Subcutaneous abdominal adipose tissue (tissue), 5 donors: ENCODE results near the gene ZNF410.
"Not testable (repeated sequence)": the region's sequence is repeated elsewhere in the genome, so short reads cannot be mapped to it uniquely, and the experiment has no call there.

ENCODE experiments used
- H3K27ac ChIP-seq: one replicate; pipeline ENCODE4 v1.7.0; 2013; ENCODE audit warnings: low read depth, mild to moderate bottlenecking, inconsistent platforms, low read length, moderate library complexity
- H3K27me3 ChIP-seq, 5 donors: one replicate each; pipeline ENCODE4 v1.7.0; 2013; ENCODE audit warnings: low read length in 5 of 5, inconsistent platforms in 1 of 5; ENCODE audit not compliant: control insufficient read depth in 5 of 5, insufficient read depth in 4 of 5
- H3K36me3 ChIP-seq, 5 donors: one replicate each; pipeline ENCODE4 v1.7.0; 2013; ENCODE audit warnings: low read length in 5 of 5; ENCODE audit not compliant: control insufficient read depth in 5 of 5, insufficient read depth in 5 of 5
- H3K4me1 ChIP-seq, 5 donors: one replicate each; pipeline ENCODE4 v1.7.0; 2013; ENCODE audit warnings: low read length in 5 of 5, mild to moderate bottlenecking in 3 of 5, moderate library complexity in 1 of 5; ENCODE audit not compliant: control insufficient read depth in 5 of 5, insufficient read depth in 5 of 5
- H3K4me3 ChIP-seq, 5 donors: one replicate each; pipeline ENCODE4 v1.7.0; 2013; ENCODE audit warnings: low read length in 5 of 5, low read depth in 1 of 5
- H3K9ac ChIP-seq, 5 donors: one replicate each; pipeline ENCODE4 v1.7.0; 2013; ENCODE audit warnings: low read length in 5 of 5, mild to moderate bottlenecking in 4 of 5, moderate library complexity in 3 of 5
- H3K9me3 ChIP-seq, 5 donors: one replicate each; pipeline ENCODE4 v1.7.0; 2013; ENCODE audit warnings: low read length in 5 of 5; ENCODE audit not compliant: control insufficient read depth in 5 of 5
- donor health status: healthy.
- donor health status: healthy.
- donor health status: healthy.
- donor health status: healthy.
- donor health status: healthy.

ZNF410 gene

DNA sequence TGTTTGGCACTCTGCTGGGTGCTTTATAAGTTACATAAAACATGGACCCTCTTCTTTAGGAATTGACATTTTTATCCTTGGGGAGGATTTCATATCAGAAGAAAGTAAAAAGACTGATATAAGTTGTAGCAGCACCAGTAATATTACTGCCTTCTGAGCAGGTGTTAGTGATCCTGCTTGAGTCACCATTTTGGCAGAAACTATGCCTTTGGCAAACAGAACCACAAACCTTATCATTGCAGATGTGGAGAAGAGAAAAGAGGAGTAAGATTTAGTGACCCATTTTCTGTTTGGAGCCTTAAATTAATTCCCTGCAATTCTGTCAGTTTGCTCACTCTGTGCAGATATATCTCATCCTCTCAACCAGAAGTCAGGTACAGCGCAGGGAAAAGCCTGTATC lies 23.0 kb downstream of the ZNF410 start:
- Histone ChIP-seq H3K4me1 (no peaks in the 10 kb centered on the region), H3K9me3 (peaks cover 0 to 2% (median 0%) of the 10 kb centered on the region in 5 donors), H3K27me3 (no peaks in the 10 kb centered on the region), H3K4me3 (no peak overlapping the region), H3K9ac (no peak overlapping the region), H3K27ac (no peak overlapping the region), H3K36me3 (peaks cover 43 to 86% (median 67%) of the 10 kb centered on the region in 5 donors)

DNA sequence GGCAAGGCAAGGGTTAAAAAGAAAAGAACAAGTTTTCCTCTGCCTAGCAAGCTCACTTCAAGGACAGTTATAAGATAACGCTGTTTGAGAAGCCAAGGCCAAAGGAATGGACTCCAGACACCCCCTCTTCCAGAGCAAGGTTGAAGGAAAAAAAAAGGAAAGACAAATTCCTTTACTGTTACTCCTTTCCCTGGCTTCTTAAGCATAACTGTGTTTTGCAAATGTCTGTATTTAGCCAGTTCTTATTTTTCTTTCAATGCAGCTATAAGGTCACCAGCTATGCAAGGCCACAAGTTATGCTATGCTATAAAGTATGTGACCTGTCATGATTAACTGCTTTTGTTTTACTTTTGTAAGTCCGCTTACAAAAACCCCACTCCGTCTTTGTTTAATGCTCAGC lies 26.6 kb downstream of the ZNF410 start:
- Histone ChIP-seq H3K27me3 (no peaks in the 10 kb centered on the region), H3K9me3 (peaks cover 0 to 2% (median 0%) of the 10 kb centered on the region in 5 donors), H3K9ac (no peak overlapping the region), H3K27ac (no peak overlapping the region), H3K4me1 (no peaks in the 10 kb centered on the region), H3K4me3 (no peak overlapping the region), H3K36me3 (peaks cover 24 to 65% (median 54%) of the 10 kb centered on the region in 5 donors)

GRCh38 chr14:73916324-73916723 lies 29.7 kb downstream of the ZNF410 start:
- Histone ChIP-seq H3K9ac (no peak overlapping the region), H3K4me3 (no peak overlapping the region), H3K27ac (no peak overlapping the region), H3K4me1 (no peaks in the 10 kb centered on the region), H3K27me3 (no peaks in the 10 kb centered on the region), H3K36me3 (peaks cover 8 to 62% (median 42%) of the 10 kb centered on the region in 5 donors), H3K9me3 (peaks cover 0 to 2% (median 0%) of the 10 kb centered on the region in 5 donors)

DNA sequence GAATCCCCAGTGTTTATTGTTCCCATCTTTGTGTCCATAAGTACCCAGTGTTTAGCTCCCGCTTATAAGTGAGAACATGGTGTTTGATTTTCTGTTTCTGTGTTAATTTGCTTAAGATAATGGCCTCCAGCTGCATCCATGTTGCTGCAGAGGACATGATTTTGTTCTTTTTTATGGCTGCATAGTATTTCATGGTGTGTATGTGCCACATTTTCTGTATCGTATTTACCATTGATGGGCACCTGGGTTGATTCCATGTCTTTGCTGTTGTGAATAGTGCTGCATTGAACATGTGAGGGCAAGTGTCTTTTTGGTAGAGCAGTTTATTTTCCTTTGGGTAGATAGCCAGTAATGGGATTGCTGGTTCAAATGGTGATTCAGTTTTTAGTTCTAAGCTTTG lies 32.8 kb downstream of the ZNF410 start:
- not testable (repeated sequence) for H3K9ac ChIP-seq, H3K27me3 ChIP-seq, H3K4me3 ChIP-seq, H3K4me1 ChIP-seq, H3K27ac ChIP-seq, H3K9me3 ChIP-seq
- H3K36me3 ChIP-seq = peaks cover 35 to 66% (median 57%) of the 10 kb centered on the region in 5 donors

- peaks cover 46 to 92% (median 79%) of the 10 kb centered on the region in 5 donors for H3K36me3 ChIP-seq
- H3K9me3 ChIP-seq = no peaks in the 10 kb centered on the region
Measured at GRCh38 chr14:73924337-73924736, 37.7 kb downstream of the ZNF410 start.

DNA sequence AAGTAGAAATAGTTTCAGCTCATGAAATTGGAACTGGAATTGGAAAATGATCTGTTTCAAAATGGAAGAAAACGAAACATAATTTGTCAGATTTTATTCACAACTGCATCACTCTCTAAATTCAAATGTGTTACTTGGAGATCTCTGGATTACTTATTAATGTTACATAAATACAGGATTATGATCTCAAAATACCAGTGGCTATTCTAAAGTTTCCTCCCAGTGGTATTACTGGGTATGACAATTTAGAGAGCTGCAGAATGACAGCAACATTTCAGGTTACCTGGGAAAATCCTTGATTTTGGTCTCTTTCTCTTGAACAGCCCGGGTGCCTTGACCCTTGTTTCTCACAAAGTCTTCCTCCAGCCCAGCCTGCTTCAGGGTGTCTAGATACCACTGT lies 49.0 kb downstream of the ZNF410 start:
- H3K4me1 ChIP-seq = no peaks in the 10 kb centered on the region
- H3K9me3 ChIP-seq = no peaks in the 10 kb centered on the region
- no peak overlapping the region for H3K4me3 ChIP-seq
- H3K9ac ChIP-seq = no peak overlapping the region
- peaks cover 22 to 62% (median 55%) of the 10 kb centered on the region in 5 donors for H3K36me3 ChIP-seq
- H3K27me3 ChIP-seq = no peaks in the 10 kb centered on the region
- H3K27ac ChIP-seq = no peak overlapping the region

More at GRCh38 chr14:73924337-73924736, 37.7 kb downstream of the ZNF410 start:
- H3K9ac ChIP-seq = no peak overlapping the region
- no peaks in the 10 kb centered on the region for H3K27me3 ChIP-seq
- H3K4me3 ChIP-seq = no peak overlapping the region
- no peak overlapping the region for H3K27ac ChIP-seq
- H3K4me1 ChIP-seq = no peaks in the 10 kb centered on the region

DNA sequence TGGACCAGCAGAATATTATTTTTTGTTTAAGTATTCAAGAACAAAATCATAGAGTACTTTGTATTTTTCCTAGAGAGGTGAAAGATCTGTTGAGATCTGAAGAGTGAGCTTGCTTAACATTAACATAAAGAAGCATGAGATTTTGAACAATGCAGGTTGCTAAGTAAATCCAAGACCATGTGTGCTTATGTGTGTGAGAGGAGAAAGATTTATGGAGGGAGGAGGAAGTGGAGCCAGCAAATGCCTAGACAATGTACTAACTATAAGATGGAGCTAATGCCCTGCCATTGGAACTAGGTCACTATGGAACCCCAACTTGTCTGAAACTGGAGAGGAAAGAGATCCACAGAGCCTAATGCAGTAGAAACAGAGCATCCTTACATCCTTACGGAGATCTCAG lies 49.9 kb downstream of the ZNF410 start:
- no peaks in the 10 kb centered on the region for H3K4me1 ChIP-seq
- H3K36me3 ChIP-seq = peaks cover 15 to 56% (median 49%) of the 10 kb centered on the region in 5 donors
- no peaks in the 10 kb centered on the region for H3K27me3 ChIP-seq
- no peak overlapping the region for H3K27ac ChIP-seq
- no peak overlapping the region for H3K4me3 ChIP-seq
- H3K9me3 ChIP-seq = no peaks in the 10 kb centered on the region
- H3K9ac ChIP-seq = no peak overlapping the region

GRCh38 chr14:73937012-73937411 lies 50.4 kb downstream of the ZNF410 start:
- peaks cover 10 to 51% (median 44%) of the 10 kb centered on the region in 5 donors for H3K36me3 ChIP-seq
- H3K27me3 ChIP-seq = no peaks in the 10 kb centered on the region
- no peak overlapping the region for H3K27ac ChIP-seq

GRCh38 chr14:73942180-73942579 lies 55.5 kb downstream of the ZNF410 start:
- peaks cover 0 to 27% (median 9%) of the 10 kb centered on the region in 5 donors for H3K4me1 ChIP-seq
- no peak overlapping the region for H3K4me3 ChIP-seq
- no peaks in the 10 kb centered on the region for H3K27me3 ChIP-seq
- peaks cover 0 to 47% (median 36%) of the 10 kb centered on the region in 5 donors for H3K36me3 ChIP-seq
- H3K27ac ChIP-seq = no peak overlapping the region
- no peak overlapping the region for H3K9ac ChIP-seq
- no peaks in the 10 kb centered on the region for H3K9me3 ChIP-seq

More at GRCh38 chr14:73937012-73937411, 50.4 kb downstream of the ZNF410 start:
- Histone ChIP-seq H3K4me3 (no peak overlapping the region), H3K9me3 (no peaks in the 10 kb centered on the region), H3K9ac (no peak overlapping the region), H3K4me1 (no peaks in the 10 kb centered on the region)

DNA sequence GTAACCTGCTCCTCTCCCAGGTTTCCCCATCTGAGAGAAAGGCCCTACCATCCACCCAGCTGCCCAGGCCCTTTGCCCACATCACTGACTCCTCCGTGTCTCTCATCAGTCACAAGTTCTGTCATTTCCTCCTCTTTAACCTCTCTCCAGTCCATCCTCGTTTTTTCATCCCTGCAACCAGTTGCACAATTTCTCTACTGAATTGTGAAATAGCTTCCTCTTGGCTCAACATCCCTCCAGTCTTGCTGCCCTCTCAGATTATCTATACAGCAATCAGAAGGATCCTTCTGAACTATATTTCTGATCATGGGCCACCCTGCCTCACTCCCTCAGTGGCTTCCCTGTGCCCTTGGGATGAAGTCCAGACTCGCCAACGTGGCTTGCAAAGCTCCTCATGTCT lies 56.4 kb downstream of the ZNF410 start:
- Histone ChIP-seq H3K9ac (no peak overlapping the region), H3K4me1 (peaks cover 0 to 27% (median 9%) of the 10 kb centered on the region in 5 donors), H3K9me3 (no peaks in the 10 kb centered on the region), H3K36me3 (peaks cover 0 to 40% (median 35%) of the 10 kb centered on the region in 5 donors), H3K27me3 (no peaks in the 10 kb centered on the region), H3K27ac (no peak overlapping the region), H3K4me3 (no peak overlapping the region)
